HG02759 (cell line): ENCODE measurements around the gene LTA.

Source experiments
- ATAC-seq: cut with Tn5 transposase; IDR thresholded peaks from one replicate; pipeline ENCODE4 v1.9.1; 2021; ENCODE audit warnings: mild to moderate bottlenecking, moderate library complexity; ENCODE audit not compliant: unreplicated experiment

LTA gene

DNA sequence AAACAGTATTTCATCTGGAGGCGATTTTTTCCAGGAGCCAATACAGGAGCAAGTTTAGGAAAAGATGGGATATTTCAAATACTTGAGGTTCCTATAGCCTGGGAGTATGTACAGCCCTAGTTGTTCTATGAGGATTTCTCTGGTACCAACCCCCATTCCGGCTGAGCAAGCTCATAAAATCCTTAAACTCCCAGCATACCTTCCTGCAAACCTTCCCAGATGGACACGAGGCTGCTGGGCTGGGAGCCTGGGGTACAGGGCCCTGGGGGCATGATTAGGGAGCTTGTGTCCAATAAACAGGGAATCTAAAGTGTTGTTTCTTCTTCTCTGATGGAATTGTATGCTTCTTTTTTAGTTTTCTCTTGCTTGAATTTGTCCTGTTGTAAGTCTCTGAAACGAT, 49.9 kb downstream of the LTA start:
- ATAC-seq: no peak

DNA sequence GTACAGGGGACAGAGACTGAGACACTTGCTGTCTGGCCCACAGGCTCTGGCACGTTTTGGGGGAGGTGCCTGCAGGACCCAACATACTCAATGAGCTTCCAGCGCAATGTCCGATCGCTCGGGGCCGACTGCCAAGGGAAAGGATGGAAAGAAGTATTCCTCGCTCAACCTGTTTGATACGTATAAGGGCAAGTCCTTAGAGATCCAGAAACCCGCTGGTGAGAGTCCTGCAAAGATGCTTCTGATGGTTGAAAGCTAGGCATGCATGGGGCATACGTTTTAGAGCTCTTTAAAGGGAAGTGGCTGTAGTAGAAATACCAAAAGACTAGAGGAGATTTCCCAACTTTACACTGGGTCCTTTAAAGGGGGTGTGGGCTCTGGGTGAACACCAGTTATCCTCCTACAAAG, 50.6 kb downstream of the LTA start:
- ATAC-seq: no peak
